OCI-M2 (cell line): ENCODE results near the gene GBF1.
"Not testable (repeated sequence)": the region's sequence is repeated elsewhere in the genome, so short reads cannot be mapped to it uniquely, and the experiment has no call there.

Experiments used
- DNase-seq: peaks from one replicate; lab custom pipeline; 2025; ENCODE audit not compliant: unreplicated experiment; lab: John Stamatoyannopoulos, UW

GBF1 gene

GRCh38 chr10:102268375-102268888 lies 23.1 kb downstream of the GBF1 start:
- no peak for DNase-seq

- DNase-seq: no peak
Observed at GRCh38 chr10:102269017-102269416, 23.7 kb downstream of the GBF1 start.

GRCh38 chr10:102274062-102274461 lies 28.7 kb downstream of the GBF1 start:
- DNase-seq: no peak

- DNase-seq: no peak
Observed at GRCh38 chr10:102275343-102275742, 30.0 kb downstream of the GBF1 start.

GRCh38 chr10:102279104-102279503 lies 33.8 kb downstream of the GBF1 start:
- no peak for DNase-seq

GRCh38 chr10:102280397-102281101 lies 35.2 kb downstream of the GBF1 start:
- DNase-seq: no peak

- no peak for DNase-seq
Observed at GRCh38 chr10:102281102-102281487, 35.8 kb downstream of the GBF1 start.

GRCh38 chr10:102283488-102283887 lies 38.2 kb downstream of the GBF1 start:
- no peak for DNase-seq

GRCh38 chr10:102283890-102284289 lies 38.6 kb downstream of the GBF1 start:
- no peak for DNase-seq

- no peak for DNase-seq
Observed at GRCh38 chr10:102284531-102284930, 39.2 kb downstream of the GBF1 start.

- DNase-seq: no peak
Observed at GRCh38 chr10:102285133-102285532, 39.8 kb downstream of the GBF1 start.

GRCh38 chr10:102286216-102286615 lies 40.9 kb downstream of the GBF1 start:
- no peak for DNase-seq

GRCh38 chr10:102287538-102287937 lies 42.2 kb downstream of the GBF1 start:
- DNase-seq: no peak

- no peak for DNase-seq
Observed at GRCh38 chr10:102287991-102288390, 42.7 kb downstream of the GBF1 start.

- DNase-seq: no peak
Observed at GRCh38 chr10:102289356-102289755, 44.0 kb downstream of the GBF1 start.

GRCh38 chr10:102289840-102290239 lies 44.5 kb downstream of the GBF1 start:
- DNase-seq: no peak

- no peak for DNase-seq
Observed at GRCh38 chr10:102291221-102291905, 46.0 kb downstream of the GBF1 start.

- no peak for DNase-seq
Observed at GRCh38 chr10:102297101-102297500, 51.8 kb downstream of the GBF1 start.

- DNase-seq: no peak
Observed at GRCh38 chr10:102298899-102299298, 53.6 kb downstream of the GBF1 start.

GRCh38 chr10:102299873-102300272 lies 54.5 kb downstream of the GBF1 start:
- DNase-seq: no peak

- DNase-seq: no peak
Observed at GRCh38 chr10:102300278-102300843, 55.0 kb downstream of the GBF1 start.

- not testable (repeated sequence) for DNase-seq
Observed at GRCh38 chr10:102300912-102301311, 55.6 kb downstream of the GBF1 start.
